Peyer's patch (tissue), 4 donors: ENCODE results near the gene OPCML. TPM values are rescaled to one million over a fixed set of nuclear protein-coding genes. Genes with fewer than 3 reads are reported as not detected.

Experiments used
- DNase-seq, 3 donors: peaks; one replicate each; pipeline ENCODE4 v3.0.0-alpha.2; 2017 to 2019
- H3K27ac ChIP-seq, 4 donors: fragments of 200-600 bp; sonication (generic); one replicate each; pipeline ENCODE4 v1.5.1; 2016 to 2019
- H3K27me3 ChIP-seq, 2 donors: fragments of 200-600 bp; sonication (generic); one replicate each; pipeline ENCODE4 v1.5.1; 2019
- H3K36me3 ChIP-seq, 3 donors: fragments of 200-600 bp; sonication (generic); one replicate each; pipeline ENCODE4 v1.5.1; 2016 to 2019
- H3K4me1 ChIP-seq, 4 donors: fragments of 200-600 bp; sonication (generic); one replicate each; pipeline ENCODE4 v1.5.1; 2016 to 2019
- H3K4me3 ChIP-seq, 4 donors: fragments of 200-600 bp; sonication (generic); 1 replicate in 3 of 4; 2 replicates in 1 of 4; pipeline ENCODE4 v1.5.1; 2016 to 2019; ENCODE audit warnings: mild to moderate bottlenecking in 1 of 4
- H3K9me3 ChIP-seq, 4 donors: fragments of 200-600 bp; sonication (generic); one replicate each; pipeline ENCODE4 v1.5.1; 2016 to 2019; ENCODE audit warnings: mild to moderate bottlenecking in 1 of 4
- POLR2A ChIP-seq, 2 donors: fragments of 450-650 bp; IDR thresholded peaks; one replicate each; pipeline ENCODE4 v1.5.1; 2017; ENCODE audit warnings: antibody characterized with exemption in 2 of 2, mild to moderate bottlenecking in 2 of 2, moderate library complexity in 2 of 2
- total RNA-seq, 4 donors: library from RNA; depleted of rRNA; stranded (reverse); fragments of >200 nt; gene quantifications; one replicate each; pipeline ENCODE4 v1.1.0, GENCODE V29; 2016
- TF ChIP-seq, protein P1 (sequence below), 6 experiments: fragments of 450-650 bp in 4 of 6; fragments of 200-600 bp in 2 of 6; sonication (generic) in 1 of 6; IDR thresholded peaks; one replicate each; pipeline ENCODE4 v1.5.1; 2017 to 2019; ENCODE audit warnings: antibody characterized with exemption in 6 of 6, mild to moderate bottlenecking in 3 of 6, moderate library complexity in 1 of 6

Gene OPCML
- total RNA-seq, 4 donors from 2014 or later: not detected

DNA sequence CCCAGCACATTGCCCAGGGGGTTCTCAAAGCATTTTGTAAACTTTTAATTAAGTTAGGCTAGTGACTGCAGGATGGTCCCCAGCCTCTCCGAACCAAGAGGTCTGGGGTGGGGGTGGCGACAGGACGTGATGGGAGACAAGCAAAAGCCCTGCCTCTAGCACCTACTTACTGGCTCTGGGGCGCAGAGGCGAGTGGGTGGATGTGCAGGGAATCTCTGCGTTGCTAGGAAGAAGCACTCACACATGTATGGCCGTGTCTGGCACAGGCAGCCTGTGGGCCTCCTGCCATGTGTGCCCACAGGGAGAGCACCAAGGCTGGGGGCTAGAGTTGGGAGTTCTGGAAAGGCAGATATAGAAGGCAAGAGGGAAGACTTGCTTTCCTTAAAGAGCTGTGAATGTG lies 6.3 kb downstream of the OPCML start:
- TF ChIP-seq, protein P1, sequence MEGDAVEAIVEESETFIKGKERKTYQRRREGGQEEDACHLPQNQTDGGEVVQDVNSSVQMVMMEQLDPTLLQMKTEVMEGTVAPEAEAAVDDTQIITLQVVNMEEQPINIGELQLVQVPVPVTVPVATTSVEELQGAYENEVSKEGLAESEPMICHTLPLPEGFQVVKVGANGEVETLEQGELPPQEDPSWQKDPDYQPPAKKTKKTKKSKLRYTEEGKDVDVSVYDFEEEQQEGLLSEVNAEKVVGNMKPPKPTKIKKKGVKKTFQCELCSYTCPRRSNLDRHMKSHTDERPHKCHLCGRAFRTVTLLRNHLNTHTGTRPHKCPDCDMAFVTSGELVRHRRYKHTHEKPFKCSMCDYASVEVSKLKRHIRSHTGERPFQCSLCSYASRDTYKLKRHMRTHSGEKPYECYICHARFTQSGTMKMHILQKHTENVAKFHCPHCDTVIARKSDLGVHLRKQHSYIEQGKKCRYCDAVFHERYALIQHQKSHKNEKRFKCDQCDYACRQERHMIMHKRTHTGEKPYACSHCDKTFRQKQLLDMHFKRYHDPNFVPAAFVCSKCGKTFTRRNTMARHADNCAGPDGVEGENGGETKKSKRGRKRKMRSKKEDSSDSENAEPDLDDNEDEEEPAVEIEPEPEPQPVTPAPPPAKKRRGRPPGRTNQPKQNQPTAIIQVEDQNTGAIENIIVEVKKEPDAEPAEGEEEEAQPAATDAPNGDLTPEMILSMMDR (IDR thresholded peaks at IDR 0.05): no peak
- no peak for TF ChIP-seq POLR2A (IDR thresholded peaks at IDR 0.05)
- H3K9me3 ChIP-seq: no peaks in the 10 kb centered on the region
- no peaks in the 10 kb centered on the region for H3K4me1 ChIP-seq
- no peak overlapping the region for H3K4me3 ChIP-seq
- H3K36me3 ChIP-seq: no peaks in the 10 kb centered on the region
- no peaks in the 10 kb centered on the region for H3K27me3 ChIP-seq
- no peak overlapping the region for H3K27ac ChIP-seq
- DNase-seq: no peak

DNA sequence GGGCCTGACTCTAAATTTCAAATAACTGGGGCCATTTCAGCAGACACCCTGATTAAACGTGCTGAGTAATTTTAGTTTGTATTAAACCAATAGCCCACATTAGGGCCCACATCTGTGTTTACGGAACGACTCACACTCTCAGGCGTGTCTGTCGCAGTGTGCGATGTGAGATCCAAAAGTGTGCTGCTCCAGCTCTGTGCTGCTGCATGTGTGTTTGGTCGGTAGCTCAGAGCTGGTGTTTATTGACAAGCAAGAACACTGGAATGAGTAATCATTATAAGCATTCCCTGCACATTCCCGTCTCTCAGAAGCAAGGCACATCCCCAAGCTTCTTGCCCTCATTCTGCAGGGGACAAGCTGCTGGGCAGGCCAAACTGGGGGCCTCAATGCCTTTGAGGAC lies 7.8 kb downstream of the OPCML start:
- Histone ChIP-seq H3K4me1 (no peaks in the 10 kb centered on the region), H3K36me3 (no peaks in the 10 kb centered on the region), H3K27ac (no peak overlapping the region), H3K9me3 (no peaks in the 10 kb centered on the region), H3K4me3 (no peak overlapping the region), H3K27me3 (no peaks in the 10 kb centered on the region)
- no peak for DNase-seq
- no peak for TF ChIP-seq POLR2A (IDR thresholded peaks at IDR 0.05)
- TF ChIP-seq, protein P1 (IDR thresholded peaks at IDR 0.05): no peak

DNA sequence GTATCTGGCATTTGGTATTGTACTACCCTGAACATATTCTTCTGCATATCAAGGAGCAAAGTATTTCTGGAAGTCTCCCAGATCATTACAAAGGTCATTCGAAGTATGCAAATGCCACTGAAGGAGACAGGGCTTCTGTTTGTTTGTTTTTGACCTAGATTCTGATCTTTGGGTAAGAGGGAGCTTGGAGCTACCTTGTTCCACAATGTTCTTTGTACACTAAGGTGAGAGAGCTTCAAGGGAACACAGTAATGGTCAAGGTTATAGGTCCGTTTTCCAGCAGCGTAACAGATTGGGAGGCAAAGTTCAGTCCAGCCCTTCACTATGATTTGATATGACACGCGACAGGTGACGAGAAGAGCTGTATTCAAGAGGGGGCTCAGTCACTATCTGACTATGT lies 10.0 kb downstream of the OPCML start:
- no peak overlapping the region for H3K4me3 ChIP-seq
- TF ChIP-seq, protein P1 (IDR thresholded peaks at IDR 0.05): no peak
- TF ChIP-seq POLR2A (IDR thresholded peaks at IDR 0.05): no peak
- no peaks in the 10 kb centered on the region for H3K36me3 ChIP-seq
- peak overlapping the region in 1 of 4 donors; percentile 69 for H3K27ac ChIP-seq
- DNase-seq: peak in 1 of 3 donors; percentile 58
- no peaks in the 10 kb centered on the region for H3K4me1 ChIP-seq
- H3K27me3 ChIP-seq: no peaks in the 10 kb centered on the region
- H3K9me3 ChIP-seq: no peaks in the 10 kb centered on the region

DNA sequence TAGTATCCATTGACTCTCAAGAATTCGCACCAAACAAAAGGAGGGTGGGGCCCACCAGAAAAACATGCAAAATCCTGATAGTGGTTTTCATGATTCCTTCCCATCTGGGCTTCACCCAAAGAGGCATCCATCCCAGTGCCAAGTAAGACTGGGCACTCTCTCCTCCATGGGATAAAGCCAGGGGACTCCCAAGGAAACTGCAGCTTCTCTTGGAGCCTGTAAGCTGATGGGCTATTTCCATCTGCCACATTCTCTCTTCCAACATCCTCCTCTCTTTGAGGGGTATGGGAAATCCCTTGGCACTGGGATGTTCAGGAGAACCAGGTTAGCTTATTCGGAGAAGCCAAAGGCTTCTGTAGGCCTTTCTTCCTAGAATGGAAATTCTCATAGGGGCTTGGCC lies 10.8 kb downstream of the OPCML start:
- TF ChIP-seq, protein P1 (IDR thresholded peaks at IDR 0.05): no peak
- TF ChIP-seq POLR2A (IDR thresholded peaks at IDR 0.05): no peak
- H3K27ac ChIP-seq: peak overlapping the region in 1 of 4 donors; percentile 69
- no peak overlapping the region for H3K4me3 ChIP-seq

DNA sequence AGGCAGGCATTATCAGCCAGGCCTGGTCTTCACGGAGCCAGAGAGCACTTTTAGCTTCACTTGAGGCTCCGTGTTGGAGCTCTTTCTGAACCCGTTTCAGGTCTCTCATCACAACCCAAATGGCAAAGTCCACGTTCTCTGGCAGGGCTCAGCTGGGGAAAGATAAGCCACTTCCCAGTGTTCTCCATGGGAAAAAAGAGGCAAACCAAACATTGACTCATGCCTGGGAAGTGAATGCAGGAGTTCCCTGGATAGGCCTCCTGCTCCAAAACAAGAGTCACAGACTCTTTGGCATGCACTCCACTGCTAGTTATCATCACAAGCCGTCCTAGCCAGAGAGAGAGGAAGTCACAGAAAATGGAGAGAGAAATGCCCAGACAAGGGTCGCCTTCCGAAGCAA lies 11.6 kb downstream of the OPCML start:
- DNase-seq: peak in 1 of 3 donors; percentile 65
- Histone ChIP-seq H3K27me3 (no peaks in the 10 kb centered on the region), H3K4me3 (no peak overlapping the region), H3K4me1 (no peaks in the 10 kb centered on the region), H3K27ac (peak overlapping the region in 1 of 4 donors; percentile 26), H3K36me3 (no peaks in the 10 kb centered on the region), H3K9me3 (no peaks in the 10 kb centered on the region)
- TF ChIP-seq POLR2A (IDR thresholded peaks at IDR 0.05): no peak
- TF ChIP-seq, protein P1 (IDR thresholded peaks at IDR 0.05): no peak

More for the DNA sequence above, 10.8 kb downstream of the OPCML start:
- H3K9me3 ChIP-seq: no peaks in the 10 kb centered on the region
- H3K4me1 ChIP-seq: no peaks in the 10 kb centered on the region
- no peak for DNase-seq
- no peaks in the 10 kb centered on the region for H3K27me3 ChIP-seq
- no peaks in the 10 kb centered on the region for H3K36me3 ChIP-seq

DNA sequence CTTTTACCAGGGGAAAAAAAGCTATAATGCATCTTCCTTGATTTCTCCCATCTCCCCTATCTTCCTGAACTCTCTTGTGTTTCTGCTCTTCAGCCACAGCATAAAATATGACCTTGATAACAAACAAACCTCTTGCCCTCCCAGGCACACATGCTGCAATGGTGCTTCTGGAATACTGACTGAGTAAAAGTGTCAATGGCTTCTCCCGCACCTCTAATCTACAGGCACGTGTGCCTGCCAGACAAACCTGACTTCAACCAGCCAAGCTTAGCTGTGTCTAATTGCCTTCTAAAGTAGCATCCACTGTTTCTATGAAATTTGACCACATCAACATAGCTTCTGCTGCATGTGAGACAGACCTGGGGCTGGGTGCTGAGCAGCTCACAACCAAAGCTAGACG lies 12.7 kb downstream of the OPCML start:
- Histone ChIP-seq H3K4me1 (no peaks in the 10 kb centered on the region), H3K4me3 (no peak overlapping the region), H3K27ac (no peak overlapping the region), H3K27me3 (no peaks in the 10 kb centered on the region), H3K36me3 (no peaks in the 10 kb centered on the region), H3K9me3 (no peaks in the 10 kb centered on the region)
- TF ChIP-seq, protein P1 (IDR thresholded peaks at IDR 0.05): no peak
- TF ChIP-seq POLR2A (IDR thresholded peaks at IDR 0.05): no peak
- DNase-seq: no peak
